K562 (cell line): ENCODE measurements around the gene THAP4. TPM values are rescaled to one million over a fixed set of nuclear protein-coding genes. Genes with fewer than 3 reads are reported as not detected.

ENCODE experiments used
- ATAC-seq: fragments of 200-7000 bp; cut with Tn5 transposase; 3 replicates; pipeline ENCODE4 v1.9.1; 2020; ENCODE audit warnings: moderate library complexity
- BruUV-seq: library from RNA; stranded (reverse); fragments of 400-500 nt; replicated peaks from 2 replicates; lab custom pipeline; 2021; lab: Mats Ljungman, UMichigan
- CTCF ChIA-PET: fragments of 300-600 bp; formaldehyde crosslinking; extraction: SDS; loops from one replicate; lab custom pipeline; 2021; ENCODE audit warnings: low intra/inter-chr PET ratio; lab: Yijun Ruan, JAX
- POLR2A ChIA-PET: fragments of 300-600, 350-650 bp; sonication (Branson Sonifier 250); formaldehyde crosslinking; extraction: SDS; loops from one replicate; lab custom pipeline; 2021; ENCODE audit warnings: antibody characterized with exemption, inconsistent platforms; lab: Yijun Ruan, JAX
- DNase-seq, 4 experiments: peaks; one replicate each; pipeline versions ENCODE4 v3.0.0 to v3.0.0-alpha.2; 2011 to 2018; ENCODE audit warnings: low spot score in 3 of 4, mixed read lengths in 3 of 4; ENCODE audit errors: extremely low read depth in 1 of 4
- FAIRE-seq: peaks from 2 replicates; lab custom pipeline; 2011; peaks lifted over from hg19 to GRCh38; lab: Jason Lieb, UNC
- H2AFZ ChIP-seq: 2 replicates; pipeline ENCODE4 v1.6.0; 2011; ENCODE audit warnings: low read depth, low read length, control low read depth, inconsistent platforms
- H3K27ac ChIP-seq: fragments of 200-600 bp; 3 replicates; pipeline ENCODE4 v1.8.0; 2011; ENCODE audit warnings: low read depth, mild to moderate bottlenecking, control low read depth, inconsistent platforms, low read length, moderate library complexity, mixed read lengths; ENCODE audit errors: extremely low read depth
- H3K27me3 ChIP-seq, 2 experiments: fragments of 300-600 bp in 1 of 2; 2 replicates in 1 of 2; 3 replicates in 1 of 2; pipeline versions ENCODE4 v1.6.0 to v1.8.0; 2011; ENCODE audit warnings: inconsistent platforms in 2 of 2, low read length in 2 of 2, mild to moderate bottlenecking in 1 of 2, mixed read lengths in 1 of 2, moderate library complexity in 1 of 2; ENCODE audit not compliant: control insufficient read depth in 2 of 2, insufficient read depth in 2 of 2
- H3K36me3 ChIP-seq: fragments of 300-600 bp; 3 replicates; pipeline ENCODE4 v1.8.0; 2011; ENCODE audit warnings: mild to moderate bottlenecking, low read length, inconsistent platforms; ENCODE audit not compliant: control insufficient read depth, insufficient read depth
- H3K4me1 ChIP-seq, 2 experiments: fragments of 200-600 bp in 1 of 2; replicated peaks in 1 of 2; 2 replicates in 1 of 2; 3 replicates in 1 of 2; pipeline versions ENCODE4 v1.5.1 to v1.8.0; 2011; ENCODE audit warnings: inconsistent platforms in 2 of 2, low read length in 2 of 2, mild to moderate bottlenecking in 1 of 2, mixed read lengths in 1 of 2, moderate library complexity in 1 of 2; ENCODE audit not compliant: control insufficient read depth in 2 of 2, insufficient read depth in 2 of 2
- H3K4me2 ChIP-seq: 2 replicates; pipeline ENCODE4 v1.6.1; 2011; ENCODE audit warnings: low read length, control low read depth, inconsistent platforms, mixed read lengths; ENCODE audit not compliant: insufficient read depth
- H3K4me3 ChIP-seq: fragments of 200-600 bp; sonication (generic), shearing (Covaris generic); 2 replicates; pipeline ENCODE4 v1.5.1; 2016; ENCODE audit warnings: control low read depth, inconsistent platforms
- H3K79me2 ChIP-seq: fragments of 200-600 bp; 3 replicates; pipeline ENCODE4 v1.8.0; 2011; ENCODE audit warnings: low read length, inconsistent platforms; ENCODE audit not compliant: control insufficient read depth, insufficient read depth
- H3K9ac ChIP-seq, 2 experiments: 2 replicates each; pipeline versions ENCODE4 v1.6.0 to v1.6.1; 2011; ENCODE audit warnings: low read depth in 2 of 2, low read length in 2 of 2, control low read depth in 1 of 2, inconsistent platforms in 1 of 2, mild to moderate bottlenecking in 1 of 2, mixed read lengths in 1 of 2; ENCODE audit not compliant: insufficient read depth in 1 of 2
- H3K9me1 ChIP-seq: one replicate; pipeline ENCODE4 v1.6.0; 2011; ENCODE audit warnings: inconsistent platforms, mild to moderate bottlenecking, low read length, moderate library complexity; ENCODE audit not compliant: control insufficient read depth, insufficient read depth
- H3K9me3 ChIP-seq: replicated peaks from 2 replicates; pipeline ENCODE4 v1.5.1; 2011; ENCODE audit warnings: low read depth, low read length, inconsistent platforms; ENCODE audit not compliant: control insufficient read depth, insufficient read depth
- H4K20me1 ChIP-seq: replicated peaks from 2 replicates; pipeline ENCODE4 v1.6.1; 2011; ENCODE audit warnings: low read length, inconsistent platforms, mixed read lengths; ENCODE audit not compliant: control insufficient read depth, insufficient read depth
- CEBPB ChIP-seq: fragments of 450-650 bp; IDR thresholded peaks from 2 replicates; pipeline ENCODE4 v1.6.1; 2016; ENCODE audit warnings: missing genetic modification characterization, missing compliant biosample characterization
- CGGBP1 ChIP-seq: fragments of 250-450 bp; sonication (Bioruptor Pico); IDR thresholded peaks from 2 replicates; pipeline ENCODE4 v1.9.0; 2021; ENCODE audit warnings: mild to moderate bottlenecking
- CTCF ChIP-seq, 3 experiments: IDR thresholded peaks in 2 of 3; conservative IDR thresholded peaks in 1 of 3; 2 replicates each; pipeline ENCODE4 v1.5.1; 2011 to 2012; ENCODE audit warnings: low read length in 3 of 3, mild to moderate bottlenecking in 3 of 3, control low read depth in 2 of 3, improper control_type of control experiment in 1 of 3, inconsistent platforms in 1 of 3, low read depth in 1 of 3, mixed read lengths in 1 of 3, moderate library complexity in 1 of 3; ENCODE audit not compliant: insufficient read depth in 2 of 3
- GATAD2A ChIP-seq: fragments of 450-650 bp; IDR thresholded peaks from 2 replicates; pipeline ENCODE4 v1.6.1; 2017
- NCOR1 ChIP-seq: fragments of 450-650 bp; IDR thresholded peaks from 2 replicates; pipeline ENCODE4 v1.6.1; 2016; ENCODE audit warnings: mild to moderate bottlenecking, moderate library complexity
- PREB ChIP-seq: sonication (generic); formaldehyde crosslinking; IDR thresholded peaks from 2 replicates; pipeline ENCODE4 v1.8.1; 2023; ENCODE audit warnings: mild to moderate bottlenecking, missing genetic modification reagents
- PRMT5 ChIP-seq: sonication (generic); formaldehyde crosslinking; IDR thresholded peaks from 2 replicates; pipeline ENCODE4 v1.5.0; 2020; ENCODE audit warnings: missing genetic modification reagents
- RREB1 ChIP-seq: fragments of 250-450 bp; sonication (Bioruptor Pico); IDR thresholded peaks from 2 replicates; pipeline ENCODE4 v1.4.0; 2020
- SNRNP70 ChIP-seq: fragments of 200-400 bp; formaldehyde crosslinking; optimal IDR thresholded peaks from 2 replicates; pipeline ENCODE3; 2017; ENCODE audit warnings: low read depth, low read length
- TBP ChIP-seq: optimal IDR thresholded peaks from 2 replicates; pipeline ENCODE3; 2011; ENCODE audit warnings: low read depth, low read length, improper control_type of control experiment
- ZNF639 ChIP-seq, 2 experiments: fragments of 200-800 bp in 1 of 2; sonication (Bioruptor generic) in 1 of 2; sonication (generic) in 1 of 2; formaldehyde crosslinking in 1 of 2; IDR thresholded peaks in 1 of 2; conservative IDR thresholded peaks in 1 of 2; 2 replicates each; pipeline versions ENCODE4 v1.5.0 to v1.6.1; 2016 to 2020; ENCODE audit warnings: missing compliant biosample characterization in 1 of 2, missing genetic modification characterization in 1 of 2, missing genetic modification reagents in 1 of 2
- ZNF668 ChIP-seq: fragments of 250-450 bp; sonication (Bioruptor Pico); IDR thresholded peaks from 2 replicates; pipeline ENCODE4 v1.8.0; 2022; ENCODE audit warnings: mild to moderate bottlenecking, inconsistent platforms
- ZZZ3 ChIP-seq: fragments of 450-650 bp; IDR thresholded peaks from 2 replicates; pipeline ENCODE4 v1.6.1; 2016; ENCODE audit warnings: antibody characterized with exemption, mild to moderate bottlenecking, moderate library complexity
- in situ Hi-C: fragments of 300-500 bp; cut with MboI; formaldehyde crosslinking; loops from 4 replicates; pipeline ENCODE4 v1.15.0; 2018; ENCODE audit warnings: inconsistent platforms, mixed read lengths
- intact Hi-C: fragments of 100-400 bp; cut with micrococcal nuclease; formaldehyde crosslinking; loops from 2 replicates; pipeline ENCODE4 v1.14.2; 2022
- polyA plus RNA-seq, 8 experiments: library from polyadenylated mRNA; depleted of rRNA in 4 of 8; stranded (reverse) in 5 of 8; unstranded in 3 of 8; fragments of >200 nt; fragmentation: Nextera tagmentation in 2 of 8; fragmentation: Illumina TruSeq in 1 of 8; extraction: Ambion mirVana in 2 of 8; extraction: Trizol in 1 of 8; gene quantifications; 2 replicates each; pipeline versions ENCODE4 v1.2.1 to v1.2.3, GENCODE V29; 2011 to 2014; ENCODE audit warnings: inconsistent platforms in 1 of 8, missing spikeins in 1 of 8
- total RNA-seq, 7 experiments: library from RNA; depleted of rRNA in 6 of 7; stranded (reverse); fragments of >200 nt in 6 of 7; fragmentation: Illumina TruSeq in 2 of 7; extraction: Trizol in 2 of 7; gene quantifications; 2 replicates each; pipeline versions ENCODE4 v1.2.1 to v1.2.3, GENCODE V29; 2011 to 2021; ENCODE audit warnings: low replicate concordance in 1 of 7

The THAP4 gene
- total and polyA plus RNA-seq, 9 of the 15 experiments (the other 6 are each of a cell fraction or from before 2014, with no cell fraction given) = 8.6 to 60.9 (median 43.9) TPM

- no peak for DNase-seq
- ChIA-PET POLR2A (no interaction called here), CTCF (no interaction called here)
- Histone ChIP-seq H3K4me2 (no peak overlapping the region), H3K9me3 (no peaks in the 10 kb centered on the region), H3K4me1 (peaks cover 0 to 41% of the 10 kb centered on the region in 2 experiments; a peak in 2 of 5 replicates), H3K79me2 (no peaks in the 10 kb centered on the region), H3K27me3 (no peaks in the 10 kb centered on the region; a peak in 2 of 5 replicates), H3K27ac (no peak overlapping the region), H3K36me3 (no peaks in the 10 kb centered on the region), H2AFZ (no peak overlapping the region), H4K20me1 (peaks cover 5% of the 10 kb centered on the region; the same call in 1 of the 2 replicates), H3K9me1 (no peaks in the 10 kb centered on the region), H3K9ac (no peak overlapping the region), H3K4me3 (no peak overlapping the region)
- ATAC-seq = no peak
- intact Hi-C loops = no loop called here
- in situ Hi-C loops = no loop called here
- BruUV-seq = no TSS peak
- FAIRE-seq = no peak
- TF ChIP-seq GATAD2A (no peak), PRMT5 (CRISPR knock-in tag) (no peak), PREB (CRISPR knock-in tag) (no peak), CEBPB (tag) (no peak), ZNF639 (CRISPR knock-in tag; conservative IDR thresholded peaks at IDR 0.05 in 1 of 2, IDR thresholded peaks at IDR 0.05 in 1 of 2) (no peak), ZNF668 (CRISPR knock-in tag) (no peak), ZZZ3 (no peak), CGGBP1 (CRISPR knock-in tag) (no peak), RREB1 (CRISPR knock-in tag) (no peak), NCOR1 (no peak), CTCF (IDR thresholded peaks at IDR 0.05 in 2 of 3, conservative IDR thresholded peaks at IDR 0.05 in 1 of 3; ENCODE audit: insufficient read depth in 2 of 3, low read depth in 1 of 3, low read length in 3 of 3) (no peak), TBP (no peak), SNRNP70 (no peak)
Measured at GRCh38 chr2:241556746-241557145, 80.2 kb downstream of the THAP4 start.
